ENCODE results near the gene SPACDR.
"Not testable (repeated sequence)": the region's sequence is repeated elsewhere in the genome, so short reads cannot be mapped to it uniquely, and the experiment has no call there.

GRCh38 chr7:100453854-100454253 lies 10.2 kb downstream of the SPACDR start:
- not testable (repeated sequence) for TF ChIP-seq CTCF, POLR2A (IDR thresholded peaks at IDR 0.05)

Data from adrenal gland (tissue), 5 donors.